CD4-positive, alpha-beta T cell (primary cell): ENCODE measurements around the gene FNDC8. TPM values are rescaled to one million over a fixed set of nuclear protein-coding genes. Genes with fewer than 3 reads are reported as not detected.
A peak's percentile ranks its signal among the peaks of the same experiment; 100 is the strongest.

Source experiments
- ATAC-seq: fragments of 200-7000 bp; cut with Tn5 transposase; one replicate; pipeline ENCODE4 v1.10.0; 2022; ENCODE audit warnings: mild to moderate bottlenecking; ENCODE audit not compliant: poor library complexity
- CTCF ChIA-PET: fragments of 350-600 bp; sonication (Branson Sonifier 250); formaldehyde crosslinking; loops from one replicate; lab custom pipeline; 2021; ENCODE audit warnings: antibody characterized with exemption, inconsistent platforms; lab: Charles Lee
- POLR2A ChIA-PET: fragments of 350-600 bp; sonication (Branson Sonifier 250); formaldehyde crosslinking; loops from one replicate; lab custom pipeline; 2021; ENCODE audit warnings: antibody characterized with exemption, inconsistent platforms; lab: Charles Lee
- DNase-seq, 14 experiments: peaks; one replicate each; pipeline ENCODE4 v3.0.0-alpha.2; 2013 to 2020; ENCODE audit warnings: mixed read lengths in 2 of 14
- H3K27ac ChIP-seq, 2 donors: one replicate each; pipeline versions ENCODE4 v1.5.1 to v1.7.0; 2013; ENCODE audit warnings: low read length in 2 of 2, low read depth in 1 of 2, mild to moderate bottlenecking in 1 of 2
- H3K27me3 ChIP-seq, 2 experiments: 1 replicate in 1 of 2; 2 replicates in 1 of 2; pipeline versions ENCODE4 v1.6.1 to v1.7.0; 2013; ENCODE audit warnings: low read length in 2 of 2, control low read depth in 1 of 2, mild to moderate bottlenecking in 1 of 2, moderate library complexity in 1 of 2; ENCODE audit not compliant: insufficient read depth in 2 of 2, control insufficient read depth in 1 of 2
- H3K36me3 ChIP-seq: one replicate; pipeline ENCODE4 v1.6.1; 2013; ENCODE audit warnings: low read length, control low read depth; ENCODE audit not compliant: insufficient read depth
- H3K4me1 ChIP-seq: one replicate; pipeline ENCODE4 v1.6.1; 2013; ENCODE audit warnings: low read length, control low read depth; ENCODE audit not compliant: insufficient read depth
- H3K4me3 ChIP-seq: one replicate; pipeline ENCODE4 v1.5.1; 2013; ENCODE audit warnings: mild to moderate bottlenecking, low read length, moderate library complexity
- H3K9me3 ChIP-seq, 2 experiments: 1 replicate in 1 of 2; 2 replicates in 1 of 2; pipeline versions ENCODE4 v1.6.1 to v1.7.0; 2013; ENCODE audit warnings: low read length in 2 of 2, mild to moderate bottlenecking in 2 of 2, control low read depth in 1 of 2, moderate library complexity in 1 of 2; ENCODE audit not compliant: control insufficient read depth in 1 of 2, insufficient read depth in 1 of 2
- H3K27ac Mint-ChIP-seq: one replicate; pipeline ENCODE4 v1.8.0; 2020; ENCODE audit warnings: mixed read lengths
- H3K27me3 Mint-ChIP-seq: one replicate; pipeline ENCODE4 v1.8.0; 2021; ENCODE audit warnings: mixed read lengths
- H3K36me3 Mint-ChIP-seq: one replicate; pipeline ENCODE4 v1.8.0; 2021; ENCODE audit warnings: low read depth, mixed read lengths
- H3K4me1 Mint-ChIP-seq: one replicate; pipeline ENCODE4 v1.8.0; 2021; ENCODE audit warnings: low read depth, mixed read lengths
- H3K4me3 Mint-ChIP-seq: one replicate; pipeline ENCODE4 v1.8.0; 2020; ENCODE audit warnings: mild to moderate bottlenecking, mixed read lengths
- H3K9me3 Mint-ChIP-seq: one replicate; pipeline ENCODE4 v1.8.0; 2020; ENCODE audit warnings: mixed read lengths
- intact Hi-C, 2 experiments: fragments of 100-400 bp; cut with DNase I in 1 of 2; cut with micrococcal nuclease in 1 of 2; formaldehyde crosslinking; loops; one replicate each; pipeline versions ENCODE4 v1.15.1 to v1.9.0; 2023 to 2025; cut with DNase I, micrococcal nuclease
- total RNA-seq, 174 experiments: library from RNA in 2 of 174; stranded (reverse) in 2 of 174; gene quantifications; one replicate each; pipeline ENCODE4 v1.2.3 and lab custom pipeline; 2021 to 2026
- TF ChIP-seq, protein P1 (sequence below): fragments of 200-600 bp; IDR thresholded peaks from one replicate; pipeline ENCODE4 v1.8.0; 2022; ENCODE audit warnings: antibody characterized with exemption, mild to moderate bottlenecking

Gene FNDC8
- total RNA-seq, 2 experiments from 2014 or later = not detected

DNA sequence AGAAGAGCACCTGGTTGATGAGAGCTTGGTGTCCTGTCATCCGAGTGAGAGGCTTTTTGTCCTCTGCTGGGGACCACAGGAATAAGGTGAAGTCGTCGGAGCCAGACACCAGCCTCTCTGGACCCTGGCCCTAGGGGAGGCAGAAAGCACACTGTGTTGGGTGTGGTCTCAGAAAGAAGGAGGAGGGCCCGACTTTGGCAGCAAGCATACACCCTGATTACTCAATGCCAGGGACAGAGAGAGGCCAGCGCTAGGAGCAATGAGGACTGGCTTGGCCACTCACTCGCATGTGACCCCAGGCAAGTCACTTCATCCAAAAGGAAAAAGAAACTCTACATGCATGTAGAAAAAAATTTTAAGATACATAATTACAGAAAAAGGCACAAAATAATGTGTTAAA, 13.9 kb downstream of the FNDC8 start:
- DNase-seq = no peak
- CTCF ChIA-PET = no interaction called here
- POLR2A ChIA-PET = no interaction called here
- no peak overlapping the region for H3K4me3 ChIP-seq
- no peaks in the 10 kb centered on the region for H3K4me1 Mint-ChIP-seq
- no peak overlapping the region for H3K27ac Mint-ChIP-seq
- ATAC-seq = no peak
- intact Hi-C loops = no loop called here
- no peaks in the 10 kb centered on the region for H3K27me3 ChIP-seq
- no peak overlapping the region for H3K27ac ChIP-seq
- no peaks in the 10 kb centered on the region for H3K27me3 Mint-ChIP-seq
- H3K9me3 ChIP-seq = no peaks in the 10 kb centered on the region
- H3K4me1 ChIP-seq = peaks cover 8% of the 10 kb centered on the region
- peaks cover 88% of the 10 kb centered on the region for H3K36me3 Mint-ChIP-seq
- TF ChIP-seq, protein P1, sequence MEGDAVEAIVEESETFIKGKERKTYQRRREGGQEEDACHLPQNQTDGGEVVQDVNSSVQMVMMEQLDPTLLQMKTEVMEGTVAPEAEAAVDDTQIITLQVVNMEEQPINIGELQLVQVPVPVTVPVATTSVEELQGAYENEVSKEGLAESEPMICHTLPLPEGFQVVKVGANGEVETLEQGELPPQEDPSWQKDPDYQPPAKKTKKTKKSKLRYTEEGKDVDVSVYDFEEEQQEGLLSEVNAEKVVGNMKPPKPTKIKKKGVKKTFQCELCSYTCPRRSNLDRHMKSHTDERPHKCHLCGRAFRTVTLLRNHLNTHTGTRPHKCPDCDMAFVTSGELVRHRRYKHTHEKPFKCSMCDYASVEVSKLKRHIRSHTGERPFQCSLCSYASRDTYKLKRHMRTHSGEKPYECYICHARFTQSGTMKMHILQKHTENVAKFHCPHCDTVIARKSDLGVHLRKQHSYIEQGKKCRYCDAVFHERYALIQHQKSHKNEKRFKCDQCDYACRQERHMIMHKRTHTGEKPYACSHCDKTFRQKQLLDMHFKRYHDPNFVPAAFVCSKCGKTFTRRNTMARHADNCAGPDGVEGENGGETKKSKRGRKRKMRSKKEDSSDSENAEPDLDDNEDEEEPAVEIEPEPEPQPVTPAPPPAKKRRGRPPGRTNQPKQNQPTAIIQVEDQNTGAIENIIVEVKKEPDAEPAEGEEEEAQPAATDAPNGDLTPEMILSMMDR = no peak
- H3K4me3 Mint-ChIP-seq = no peak overlapping the region
- no peaks in the 10 kb centered on the region for H3K9me3 Mint-ChIP-seq
- peaks cover 91% of the 10 kb centered on the region for H3K36me3 ChIP-seq

DNA sequence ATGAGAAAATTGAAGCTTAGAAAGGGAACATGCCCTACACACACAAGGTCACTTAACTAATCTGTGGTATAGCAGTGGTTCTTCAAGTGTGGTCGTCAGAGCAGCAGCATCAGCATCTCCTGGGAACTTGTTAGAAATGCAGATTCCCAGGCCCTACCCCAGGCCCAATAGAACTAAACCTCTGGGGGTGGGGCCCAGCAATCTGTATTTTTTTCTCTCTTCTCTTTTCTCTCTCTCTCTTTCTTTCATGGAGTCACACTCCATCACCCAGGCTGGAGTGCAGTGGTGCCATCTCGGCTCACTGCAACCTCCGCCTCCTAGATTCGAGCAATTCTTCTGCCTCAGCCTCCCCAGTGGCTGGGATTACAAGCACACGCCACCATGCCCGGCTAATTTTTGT, 16.8 kb downstream of the FNDC8 start:
- peaks cover 10% of the 10 kb centered on the region for H3K4me1 Mint-ChIP-seq
- Histone ChIP-seq H3K9me3 (no peaks in the 10 kb centered on the region), H3K36me3 (peaks cover 67% of the 10 kb centered on the region), H3K27ac (no peak overlapping the region), H3K27me3 (no peaks in the 10 kb centered on the region), H3K4me1 (peaks cover 28% of the 10 kb centered on the region), H3K4me3 (no peak overlapping the region)
- CTCF ChIA-PET = no interaction called here
- POLR2A ChIA-PET = interaction anchor here (1.2 kb wide), 1 partner anchor 322 kb away, joined by 3 read pairs; no protein-coding TSS in a partner anchor
- no peak for DNase-seq
- no peak overlapping the region for H3K4me3 Mint-ChIP-seq
- H3K27me3 Mint-ChIP-seq = no peaks in the 10 kb centered on the region
- intact Hi-C loops = no loop called here
- no peak for ATAC-seq
- H3K36me3 Mint-ChIP-seq = peaks cover 67% of the 10 kb centered on the region
- no peaks in the 10 kb centered on the region for H3K9me3 Mint-ChIP-seq
- TF ChIP-seq, protein P1 = no peak
- H3K27ac Mint-ChIP-seq = no peak overlapping the region

DNA sequence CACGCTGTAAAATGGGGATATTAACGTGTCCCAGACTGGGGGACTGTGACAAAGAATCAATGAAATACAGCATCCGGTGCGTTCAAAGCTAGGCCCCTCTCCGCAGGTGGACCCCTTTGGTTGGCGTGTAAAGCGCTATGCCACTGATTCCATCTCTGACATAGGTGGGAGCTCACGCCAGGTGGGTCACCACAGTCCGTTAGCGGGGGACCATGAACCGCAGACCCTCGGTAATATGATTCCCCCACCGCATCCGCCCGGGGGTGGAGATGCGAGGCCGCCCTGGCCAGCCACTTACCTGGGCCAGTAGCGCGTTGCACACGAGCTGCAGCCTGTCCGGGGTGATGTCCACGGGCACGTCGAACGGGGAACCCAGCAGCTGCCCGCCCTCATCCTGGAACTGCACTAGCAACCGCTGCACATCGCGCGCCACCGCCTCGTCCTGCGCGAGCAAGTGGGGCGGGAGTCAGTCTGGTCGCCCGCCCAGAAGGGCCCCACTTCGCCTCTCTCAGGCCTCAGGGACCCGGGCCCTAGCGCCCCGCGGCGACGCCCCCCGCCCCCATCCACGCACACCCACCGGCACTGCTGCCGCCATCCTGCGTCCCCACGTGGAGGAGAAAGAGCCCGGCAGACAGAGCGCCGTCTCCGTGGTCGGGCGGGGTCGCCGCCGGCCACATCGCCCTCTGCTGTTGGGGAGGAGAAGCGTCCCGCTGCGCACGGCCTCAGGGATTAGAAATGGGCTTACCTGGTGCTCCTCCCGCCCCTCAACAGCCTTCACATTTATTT, 20.5 kb downstream of the FNDC8 start, which contains the start of gene NLE1:
NLE1 (minus strand) TSS at position 623 of the 786 bp plus-strand sequence; CDS start at position 595, 28 bp downstream.
- no peaks in the 10 kb centered on the region for H3K9me3 Mint-ChIP-seq
- no peaks in the 10 kb centered on the region for H3K9me3 ChIP-seq
- POLR2A ChIA-PET = interaction anchor here (0.7 to 3.5 kb wide), 13 partner anchors 9 to 667 kb away, joined by 3 to 18 read pairs (median 4); partner anchors contain the start of genes AP2B1, CCT6B, PEX12 and RAD51D
- H3K4me3 Mint-ChIP-seq = peak within 1 kb of the TSS; percentile 90
- CTCF ChIA-PET = interaction anchor here (0.7 to 1.7 kb wide), 10 partner anchors 19 to 445 kb away, joined by 3 to 8 read pairs (median 4); partner anchors contain the start of genes AP2B1 and PEX12
- H3K27me3 ChIP-seq = no peaks in the 10 kb centered on the region
- peak within 1 kb of the TSS; percentile 13 to 64 for H3K27ac ChIP-seq
- H3K4me3 ChIP-seq = peak within 1 kb of the TSS; percentile 98
- intact Hi-C loops = loop anchor here (1.0 to 2.0 kb wide), 3 partner anchors 54 to 437 kb away; partner anchors contain the start of gene PEX12 (in 2 of the 2)
- H3K36me3 Mint-ChIP-seq = peaks cover 30% of the 10 kb centered on the region
- ATAC-seq = peak; percentile 97
- DNase-seq = peak; percentile 84 to 93 (median 88)
- H3K4me1 ChIP-seq = peaks cover 28% of the 10 kb centered on the region
- H3K27me3 Mint-ChIP-seq = no peaks in the 10 kb centered on the region
- H3K27ac Mint-ChIP-seq = peak within 1 kb of the TSS; percentile 75
- TF ChIP-seq, protein P1 = peak; percentile 92
- H3K36me3 ChIP-seq = peaks cover 31% of the 10 kb centered on the region
- peaks cover 17% of the 10 kb centered on the region for H3K4me1 Mint-ChIP-seq
